ENCODE data around the gene G0S2. TPM values are rescaled to one million over a fixed set of nuclear protein-coding genes. Genes with fewer than 3 reads are reported as not detected.
A peak's percentile ranks its signal among the peaks of the same experiment; 100 is the strongest.

Gene G0S2
- total RNA-seq, 2 donors from 2014 or later, result 59.9 to 221 TPM

DNA sequence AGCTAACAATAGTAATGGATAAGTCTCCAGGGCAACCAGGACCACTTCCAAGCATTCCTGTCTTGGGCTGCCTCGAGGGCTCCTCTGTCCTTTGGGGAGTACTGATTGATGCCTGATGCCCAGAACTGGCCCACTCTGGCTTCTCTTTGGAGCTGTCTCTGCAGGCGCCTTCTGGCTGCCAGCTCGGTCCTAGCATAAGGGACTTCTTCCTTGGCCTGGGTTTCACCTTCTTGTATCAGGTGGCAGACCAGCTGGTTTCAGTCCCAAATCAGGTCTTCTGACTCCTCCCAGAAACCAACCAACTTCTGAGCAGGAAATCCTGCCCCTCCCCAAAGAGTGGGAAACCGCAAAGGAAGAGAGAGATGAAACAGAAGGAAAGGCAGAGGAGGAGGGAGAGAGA, 10.6 kb downstream of the G0S2 start:
- intact Hi-C loops (cut with DNase I), result no loop called here
- Histone ChIP-seq H3K4me3 (no peak overlapping the region), H3K4me1 (no peaks in the 10 kb centered on the region), H3K27ac (no peak overlapping the region), H3K9me3 (no peaks in the 10 kb centered on the region), H3K36me3 (replicated peaks in 1 of 2; ENCODE audit: insufficient read depth in 1 of 2, low read depth in 2 of 2) (no peaks in the 10 kb centered on the region), H3K27me3 (no peaks in the 10 kb centered on the region)
- DNase-seq, result no peak
- no peak for ATAC-seq
- no peak for TF ChIP-seq POLR2A (IDR thresholded peaks at IDR 0.05)
- TF ChIP-seq, protein P1, sequence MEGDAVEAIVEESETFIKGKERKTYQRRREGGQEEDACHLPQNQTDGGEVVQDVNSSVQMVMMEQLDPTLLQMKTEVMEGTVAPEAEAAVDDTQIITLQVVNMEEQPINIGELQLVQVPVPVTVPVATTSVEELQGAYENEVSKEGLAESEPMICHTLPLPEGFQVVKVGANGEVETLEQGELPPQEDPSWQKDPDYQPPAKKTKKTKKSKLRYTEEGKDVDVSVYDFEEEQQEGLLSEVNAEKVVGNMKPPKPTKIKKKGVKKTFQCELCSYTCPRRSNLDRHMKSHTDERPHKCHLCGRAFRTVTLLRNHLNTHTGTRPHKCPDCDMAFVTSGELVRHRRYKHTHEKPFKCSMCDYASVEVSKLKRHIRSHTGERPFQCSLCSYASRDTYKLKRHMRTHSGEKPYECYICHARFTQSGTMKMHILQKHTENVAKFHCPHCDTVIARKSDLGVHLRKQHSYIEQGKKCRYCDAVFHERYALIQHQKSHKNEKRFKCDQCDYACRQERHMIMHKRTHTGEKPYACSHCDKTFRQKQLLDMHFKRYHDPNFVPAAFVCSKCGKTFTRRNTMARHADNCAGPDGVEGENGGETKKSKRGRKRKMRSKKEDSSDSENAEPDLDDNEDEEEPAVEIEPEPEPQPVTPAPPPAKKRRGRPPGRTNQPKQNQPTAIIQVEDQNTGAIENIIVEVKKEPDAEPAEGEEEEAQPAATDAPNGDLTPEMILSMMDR (IDR thresholded peaks at IDR 0.05), result no peak
- WGBS, 2 donors, result 72 to 78% methylated on average over 4 of the region's 4 CpGs

DNA sequence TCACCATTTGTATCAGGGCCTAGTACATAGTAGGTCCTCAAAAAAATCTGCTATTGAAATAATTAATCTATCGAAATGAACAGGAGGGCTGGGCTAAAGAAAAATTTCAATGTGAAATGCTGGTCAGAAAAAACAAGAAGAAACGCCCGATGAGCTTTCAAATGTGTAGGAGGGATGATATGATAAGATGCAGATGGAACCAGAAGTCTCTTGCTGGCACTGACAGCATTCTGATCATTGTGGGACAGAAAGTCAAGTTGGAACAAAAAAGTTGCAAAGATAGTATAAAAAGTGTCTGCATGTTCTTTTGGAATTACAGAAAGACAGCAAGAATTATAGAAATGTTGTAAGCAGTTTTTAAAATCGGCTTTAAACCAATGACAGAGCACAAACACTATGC, 11.1 kb downstream of the G0S2 start:
- Histone ChIP-seq H3K9me3 (no peaks in the 10 kb centered on the region), H3K27ac (no peak overlapping the region), H3K4me1 (no peaks in the 10 kb centered on the region), H3K27me3 (no peaks in the 10 kb centered on the region), H3K4me3 (no peak overlapping the region), H3K36me3 (replicated peaks in 1 of 2; ENCODE audit: insufficient read depth in 1 of 2, low read depth in 2 of 2) (no peaks in the 10 kb centered on the region)
- intact Hi-C loops (cut with DNase I), result no loop called here
- no peak for DNase-seq
- TF ChIP-seq POLR2A (IDR thresholded peaks at IDR 0.05), result no peak
- TF ChIP-seq, protein P1 (IDR thresholded peaks at IDR 0.05), result no peak
- 78 to 87% methylated on average over 4 of the region's 4 CpGs for WGBS, 2 donors
- no peak for ATAC-seq

DNA sequence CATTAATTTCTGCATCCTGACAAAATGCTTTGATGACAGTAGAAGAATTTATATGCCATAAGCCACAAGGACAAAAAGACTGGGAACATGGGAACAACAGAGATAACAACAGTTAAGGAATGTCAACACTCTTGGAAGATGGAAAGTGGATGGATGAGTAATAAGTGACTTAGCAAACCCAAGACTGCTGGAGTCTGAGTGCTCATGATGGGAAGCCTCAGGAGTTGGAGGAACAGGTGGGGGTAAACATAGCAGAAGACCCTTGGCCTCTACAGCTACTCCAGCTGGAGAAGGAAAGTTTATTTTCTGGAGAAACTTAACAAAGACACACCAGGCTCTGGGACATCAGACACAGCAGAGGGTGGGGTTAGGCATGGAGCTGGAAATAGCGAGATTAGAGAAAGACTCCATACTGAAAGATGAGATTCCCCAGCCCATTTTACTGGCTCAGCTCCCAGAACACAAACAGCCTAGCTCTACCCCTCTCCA, 13.6 kb downstream of the G0S2 start:
- Histone ChIP-seq H3K36me3 (replicated peaks in 1 of 2; ENCODE audit: insufficient read depth in 1 of 2, low read depth in 2 of 2) (no peaks in the 10 kb centered on the region), H3K9me3 (no peaks in the 10 kb centered on the region), H3K4me3 (no peak overlapping the region), H3K27ac (no peak overlapping the region), H3K27me3 (no peaks in the 10 kb centered on the region), H3K4me1 (no peaks in the 10 kb centered on the region)
- ATAC-seq (no peak), DNase-seq (no peak)
- intact Hi-C loops (cut with DNase I), result no loop called here
- TF ChIP-seq, protein P1 (IDR thresholded peaks at IDR 0.05), result no peak
- TF ChIP-seq POLR2A (IDR thresholded peaks at IDR 0.05), result no peak
- 80 to 100% methylated on average over 1 of the region's 1 CpG for WGBS, 2 donors

DNA sequence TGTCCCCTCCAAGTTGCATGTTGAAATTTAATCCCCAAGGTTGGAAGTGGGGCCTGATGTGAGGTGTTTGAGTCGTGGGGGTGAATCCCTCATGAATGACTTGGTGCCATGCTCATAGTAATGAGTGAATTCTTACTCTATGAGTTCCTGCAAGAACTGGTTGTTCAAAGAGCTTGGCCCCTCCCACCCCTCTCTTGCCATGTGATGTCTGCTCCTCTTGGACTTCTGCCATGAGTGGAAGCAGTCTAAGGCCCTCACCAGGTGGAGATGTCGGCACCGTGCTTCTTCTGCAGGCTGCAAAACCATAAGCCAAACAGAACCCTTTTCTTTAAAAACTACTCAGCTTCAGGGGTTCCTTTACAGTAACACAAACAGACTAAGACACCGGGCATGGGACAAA, 14.3 kb downstream of the G0S2 start:
- WGBS, 2 donors, result 58 to 65% methylated on average over 4 of the region's 4 CpGs
- H3K27ac ChIP-seq, result no peak overlapping the region

DNA sequence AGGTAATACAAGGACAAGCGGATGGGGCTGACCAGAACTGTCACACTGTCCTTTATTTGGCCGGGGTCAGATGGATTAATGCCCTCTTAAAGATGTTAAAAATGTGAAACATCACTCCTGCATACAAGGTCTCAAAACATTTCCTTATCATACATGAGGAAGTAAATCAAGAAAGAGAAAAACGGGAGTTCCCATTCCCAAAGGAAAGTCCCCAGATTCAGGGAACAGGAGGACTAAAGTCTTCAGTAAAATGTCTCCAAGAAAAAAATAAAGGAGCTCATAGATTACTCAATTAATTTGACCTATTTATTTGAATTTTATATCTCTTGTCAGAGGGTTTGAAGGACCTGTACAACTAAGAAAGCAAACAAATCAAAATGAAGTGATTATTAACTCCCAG, 16.0 kb downstream of the G0S2 start:
- no peak for TF ChIP-seq POLR2A (IDR thresholded peaks at IDR 0.05)
- TF ChIP-seq, protein P1 (IDR thresholded peaks at IDR 0.05), result no peak
- DNase-seq (no peak), ATAC-seq (no peak)
- no peak overlapping the region for H3K4me3 ChIP-seq
- no peaks in the 10 kb centered on the region for H3K4me1 ChIP-seq
- H3K9me3 ChIP-seq, result no peaks in the 10 kb centered on the region
- WGBS, 2 donors, result 52 to 59% methylated on average over 3 of the region's 3 CpGs
- no peaks in the 10 kb centered on the region for H3K36me3 ChIP-seq (replicated peaks in 1 of 2; ENCODE audit: insufficient read depth in 1 of 2, low read depth in 2 of 2)
- H3K27ac ChIP-seq, result no peak overlapping the region
- no peaks in the 10 kb centered on the region for H3K27me3 ChIP-seq
- intact Hi-C loops (cut with DNase I), result loop anchor here (5.0 kb wide), 1 partner anchor 114 kb away; no protein-coding TSS in a partner anchor

More for the DNA sequence above, 14.3 kb downstream of the G0S2 start:
- TF ChIP-seq, protein P1 (IDR thresholded peaks at IDR 0.05), result no peak
- no peak for TF ChIP-seq POLR2A (IDR thresholded peaks at IDR 0.05)
- H3K36me3 ChIP-seq (replicated peaks in 1 of 2; ENCODE audit: insufficient read depth in 1 of 2, low read depth in 2 of 2), result no peaks in the 10 kb centered on the region
- no peaks in the 10 kb centered on the region for H3K27me3 ChIP-seq
- intact Hi-C loops (cut with DNase I), result no loop called here
- ATAC-seq (no peak), DNase-seq (peak; percentile 29 to 74 (median 57))
- no peaks in the 10 kb centered on the region for H3K4me1 ChIP-seq
- H3K9me3 ChIP-seq, result no peaks in the 10 kb centered on the region
- no peak overlapping the region for H3K4me3 ChIP-seq
